Embryonic facial prominence (tissue), 1 donor: ENCODE measurements around the gene LRRC70.

ENCODE experiments used
- DNase-seq: peaks from one replicate; pipeline ENCODE4 v3.0.0-alpha.2; 2016; ENCODE audit errors: extremely low spot score

LRRC70 gene

DNA sequence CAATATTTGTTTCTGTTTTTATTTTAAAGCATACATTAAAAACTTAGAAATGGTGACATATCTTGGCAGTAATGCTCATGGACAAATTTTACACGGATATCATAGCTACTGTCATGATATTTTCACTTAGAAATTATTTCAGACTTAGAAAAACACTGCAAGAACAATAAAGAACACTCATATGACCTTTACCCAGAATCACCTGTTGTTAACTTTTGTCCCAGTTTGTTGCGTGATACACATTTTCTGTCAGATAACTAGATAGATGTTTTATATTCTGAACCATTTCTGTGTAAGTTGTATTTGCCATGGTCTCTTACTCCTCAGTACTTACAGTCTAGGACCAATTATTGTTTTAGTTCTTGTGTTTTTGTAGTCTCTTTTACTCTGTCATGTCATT is 3.6 kb upstream of the LRRC70 start:
- DNase-seq = no peak

DNA sequence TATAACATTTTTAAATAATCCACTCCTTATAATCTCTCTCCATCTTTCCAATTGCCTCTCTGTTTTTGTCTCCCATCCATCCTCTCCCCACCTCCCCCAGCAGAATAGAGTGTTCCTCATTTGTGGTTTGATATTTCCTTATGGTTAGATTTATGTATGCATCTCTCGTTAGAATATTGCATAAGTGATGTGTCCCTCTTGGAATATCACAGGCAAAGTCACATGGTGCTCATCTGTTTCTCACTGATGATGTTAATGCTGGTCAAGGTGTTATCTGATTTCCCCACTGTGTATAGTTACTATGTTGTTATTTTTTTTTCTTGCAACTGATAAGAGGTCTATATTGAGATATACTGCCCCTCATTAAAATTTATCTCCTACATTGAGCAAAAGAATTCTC is 3.1 kb upstream of the LRRC70 start:
- no peak for DNase-seq

DNA sequence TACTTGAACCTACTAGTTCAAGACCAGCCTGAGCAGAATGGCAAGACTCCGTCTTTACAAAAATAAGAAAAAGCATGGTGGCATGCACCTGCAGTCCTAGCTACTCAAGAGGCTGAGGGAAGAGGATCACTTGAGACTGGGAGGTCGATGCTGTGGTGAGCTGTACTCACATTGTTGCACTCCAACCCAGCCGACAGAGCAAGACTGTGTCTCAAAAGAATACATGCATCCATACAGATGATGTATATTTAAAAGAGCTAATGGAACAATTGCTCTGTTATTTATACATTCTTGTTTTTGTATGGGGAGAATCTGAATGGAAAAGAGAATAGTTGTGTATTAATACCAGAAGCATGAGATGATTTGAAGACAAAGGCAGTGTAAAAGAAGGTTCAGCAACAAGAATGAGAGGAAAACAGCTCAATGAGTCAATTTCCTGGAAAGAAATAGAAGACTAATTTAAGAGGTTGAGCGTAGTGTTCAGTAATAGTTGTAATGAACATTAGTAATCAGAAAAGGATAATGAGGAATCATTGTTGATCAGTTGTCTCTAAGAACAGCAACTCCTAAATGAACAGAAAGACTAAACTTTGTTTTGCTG is 1.9 kb upstream of the LRRC70 start:
- DNase-seq = no peak

GRCh38 chr5:62577488-62577887 is 1.1 kb upstream of the LRRC70 start:
- DNase-seq = no peak

GRCh38 chr5:62579761-62580160 is 1.1 kb downstream of the LRRC70 start:
- DNase-seq = no peak

- DNase-seq = no peak
These were observed 3.4 kb downstream of the LRRC70 start for GRCh38 chr5:62581836-62582597.

DNA sequence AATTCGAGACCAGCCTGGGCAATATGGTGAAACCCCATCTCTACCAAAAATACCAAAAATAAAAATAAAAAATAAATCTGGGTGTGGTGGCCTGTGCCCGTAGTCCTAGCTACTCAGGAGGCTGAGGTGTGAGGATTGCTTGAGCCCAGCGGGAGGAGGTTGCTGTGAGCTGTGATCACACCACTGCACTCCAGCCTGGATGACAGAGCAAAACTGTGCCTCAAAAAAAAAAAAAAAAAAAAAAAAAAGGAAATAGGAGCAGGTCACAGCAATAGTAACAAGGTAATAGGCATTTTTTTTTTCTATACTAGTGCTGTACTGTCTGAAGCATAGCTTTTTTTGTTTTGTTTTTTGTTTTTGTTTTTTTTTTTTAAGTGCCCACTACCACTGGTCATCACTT is 5.8 kb downstream of the LRRC70 start:
- no peak for DNase-seq

DNA sequence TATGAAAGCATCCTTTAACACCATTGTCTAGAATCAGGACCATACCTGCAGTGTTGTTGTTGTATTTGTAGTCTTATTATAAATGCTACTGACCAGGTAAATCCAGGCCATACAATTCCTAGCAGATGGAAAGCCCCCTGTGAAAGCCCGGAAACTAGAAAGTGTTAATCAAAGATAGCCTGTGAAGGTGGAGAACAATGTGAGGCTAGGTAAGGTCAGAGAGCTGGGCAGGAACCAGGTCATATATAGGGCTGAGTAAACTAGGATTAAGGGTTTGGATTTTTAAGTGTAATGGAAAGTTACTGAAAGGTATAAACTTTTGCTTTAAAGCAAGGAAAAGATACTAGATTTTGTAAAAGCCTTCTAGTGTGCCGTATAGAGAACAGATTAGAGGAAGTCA is 6.7 kb downstream of the LRRC70 start:
- DNase-seq = no peak

- DNase-seq = no peak
These were observed 7.1 kb downstream of the LRRC70 start for GRCh38 chr5:62585751-62586150.

DNA sequence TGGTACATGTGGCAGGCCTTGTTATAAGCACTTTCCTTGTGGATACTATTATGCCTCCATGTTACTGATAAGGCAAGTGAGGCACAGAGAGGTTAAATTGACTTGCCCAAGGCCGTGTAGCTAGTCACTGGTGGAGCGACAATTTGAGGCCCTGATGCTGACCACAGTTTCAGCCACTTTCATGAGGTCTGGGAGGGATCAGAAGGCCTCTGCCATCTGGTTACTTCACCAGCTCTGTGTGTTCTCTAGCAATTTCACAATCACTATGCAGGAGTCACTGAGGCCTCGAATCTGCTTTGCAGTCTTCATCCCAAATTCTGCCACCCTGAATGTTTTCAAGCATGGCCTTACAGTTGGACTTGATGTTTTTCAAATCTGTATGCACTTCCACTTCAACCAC is 9.1 kb downstream of the LRRC70 start:
- DNase-seq = no peak

GRCh38 chr5:62588668-62589067 is 10.0 kb downstream of the LRRC70 start:
- no peak for DNase-seq

- DNase-seq = no peak
These were observed 10.9 kb downstream of the LRRC70 start for GRCh38 chr5:62589504-62589903.

DNA sequence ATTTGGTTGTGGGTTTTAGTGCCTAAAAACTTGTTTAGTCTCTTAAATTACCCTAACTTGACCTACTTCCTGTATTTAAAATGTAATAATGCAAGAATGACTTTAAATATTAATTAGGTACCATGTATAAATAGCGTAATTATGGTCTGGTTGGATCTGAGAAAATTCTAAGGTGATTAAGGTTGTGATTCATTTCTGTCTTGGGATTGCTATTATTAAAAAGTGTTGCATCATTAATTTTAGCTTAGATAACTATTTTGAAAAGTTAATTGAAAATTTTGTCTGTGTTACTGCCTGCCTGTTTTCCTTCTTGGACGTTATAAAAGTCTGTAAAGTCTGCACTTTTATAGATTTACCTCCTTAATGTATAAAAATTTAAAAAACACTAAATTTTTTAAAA is 11.8 kb downstream of the LRRC70 start:
- no peak for DNase-seq

DNA sequence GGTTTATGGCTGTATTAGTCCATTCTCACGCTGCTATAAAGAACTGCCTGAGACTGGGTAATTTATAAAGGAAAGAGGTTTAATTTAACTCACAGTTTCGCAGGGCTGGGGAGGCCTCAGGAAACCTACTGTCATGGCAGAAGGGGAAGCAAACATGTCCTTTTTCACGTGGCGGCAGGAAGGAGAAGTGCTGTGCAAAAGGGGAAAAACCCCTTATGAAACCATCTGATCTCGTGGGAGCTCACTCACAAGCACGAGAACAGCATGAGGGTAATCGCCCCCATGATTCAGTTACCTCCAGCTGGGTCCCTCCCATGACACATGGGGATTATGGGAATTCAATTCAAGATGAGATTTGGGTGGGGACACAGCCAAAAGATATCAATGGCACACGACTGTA is 13.9 kb downstream of the LRRC70 start:
- no peak for DNase-seq

- DNase-seq = no peak
These were observed 14.7 kb downstream of the LRRC70 start for GRCh38 chr5:62593331-62593730.

- DNase-seq = no peak
These were observed 15.9 kb downstream of the LRRC70 start for GRCh38 chr5:62594364-62594984.

- no peak for DNase-seq
These were observed 17.5 kb downstream of the LRRC70 start for GRCh38 chr5:62596096-62596495.

DNA sequence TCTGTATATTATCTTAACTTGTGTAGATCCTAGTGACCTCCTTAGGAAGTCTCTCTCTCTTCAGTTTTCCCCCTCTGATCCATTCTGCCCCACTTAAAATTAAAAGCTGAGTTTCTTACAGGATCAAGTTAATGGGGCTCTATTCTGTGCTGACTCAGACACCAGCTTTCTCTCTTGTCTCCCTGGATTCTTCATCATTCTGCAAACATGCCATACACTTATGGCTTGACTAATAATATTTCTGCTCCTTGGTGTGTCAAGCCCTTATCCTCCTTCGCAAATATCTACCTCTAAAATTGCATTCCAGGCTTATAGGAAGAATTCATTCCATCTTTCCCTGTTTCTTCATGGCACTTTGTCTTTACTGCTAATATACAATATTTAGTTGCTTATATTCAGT is 18.1 kb downstream of the LRRC70 start:
- no peak for DNase-seq

- DNase-seq = no peak
These were observed 18.7 kb downstream of the LRRC70 start for GRCh38 chr5:62597314-62597713.

- no peak for DNase-seq
These were observed 22.1 kb downstream of the LRRC70 start for GRCh38 chr5:62600560-62601252.

GRCh38 chr5:62603934-62604333 is 25.3 kb downstream of the LRRC70 start:
- DNase-seq = no peak

- DNase-seq = no peak
These were observed 27.0 kb downstream of the LRRC70 start for GRCh38 chr5:62605638-62606037.

DNA sequence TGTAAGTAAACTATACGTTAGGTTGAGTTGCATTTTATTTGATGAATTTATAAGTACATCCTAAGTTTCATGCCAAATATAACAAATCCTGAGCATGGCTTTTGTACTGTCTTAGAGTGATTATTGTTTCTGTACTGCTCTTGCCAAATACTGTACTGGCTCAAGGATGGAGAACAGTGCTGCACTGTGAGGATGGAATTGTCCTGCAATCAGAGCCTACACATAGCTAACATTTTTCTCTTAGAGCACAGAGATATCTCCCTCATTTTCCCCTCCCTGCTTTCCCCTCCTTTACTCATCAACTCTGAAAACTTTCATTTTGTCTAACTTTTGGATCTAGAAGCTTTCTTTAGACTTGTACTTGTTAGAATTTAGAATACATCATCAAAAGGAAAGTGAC is 28.3 kb downstream of the LRRC70 start:
- no peak for DNase-seq
